Measurements from ENCODE around the gene CFC1B.
"Not testable (repeated sequence)": the region's sequence is repeated elsewhere in the genome, so short reads cannot be mapped to it uniquely, and the experiment has no call there.

Gene CFC1B

GRCh38 chr2:130544978-130545377 is 24.0 kb downstream of the CFC1B start:
- not testable (repeated sequence) for H3K79me1 ChIP-seq (ENCODE audit: low read length); H2AFZ ChIP-seq (ENCODE audit: insufficient read depth, low read length, poor library complexity); H3K4me3 ChIP-seq (ENCODE audit: low read depth, low read length); H2AK5ac ChIP-seq (ENCODE audit: low read length); H3K23ac ChIP-seq (ENCODE audit: low read length); H2BK12ac ChIP-seq (ENCODE audit: low read length); H3K18ac ChIP-seq (ENCODE audit: low read length); H3K79me2 ChIP-seq (ENCODE audit: control insufficient read depth, insufficient read depth, low read length, poor library complexity); H3K4me1 ChIP-seq (ENCODE audit: control insufficient read depth in 1 of 2, insufficient read depth in 2 of 2, low read length in 2 of 2); H3K14ac ChIP-seq (ENCODE audit: low read length); H3K9ac ChIP-seq (ENCODE audit: low read length); H2BK120ac ChIP-seq (ENCODE audit: insufficient read depth, low read length, poor library complexity); H4K91ac ChIP-seq (ENCODE audit: low read depth, low read length); H2BK5ac ChIP-seq (ENCODE audit: low read depth, low read length, poor library complexity); H3K4ac ChIP-seq (ENCODE audit: low read depth, low read length); H4K8ac ChIP-seq (ENCODE audit: low read depth, low read length); H3K4me2 ChIP-seq (ENCODE audit: low read length); H4K12ac ChIP-seq (ENCODE audit: low read depth, low read length); H3K27me3 ChIP-seq (ENCODE audit: insufficient read depth, low read length); H3K36me3 ChIP-seq (ENCODE audit: control insufficient read depth in 1 of 2, insufficient read depth in 2 of 2, low read length in 2 of 2); DNase-seq; H3K9me3 ChIP-seq (ENCODE audit: insufficient read depth, low read depth, low read length); H3K27ac ChIP-seq (ENCODE audit: low read depth, low read length)
- no CpG with 5 or more reads among the region's 5 CpGs for WGBS (ENCODE audit: extremely low coverage, insufficient coverage, insufficient read length)

DNA sequence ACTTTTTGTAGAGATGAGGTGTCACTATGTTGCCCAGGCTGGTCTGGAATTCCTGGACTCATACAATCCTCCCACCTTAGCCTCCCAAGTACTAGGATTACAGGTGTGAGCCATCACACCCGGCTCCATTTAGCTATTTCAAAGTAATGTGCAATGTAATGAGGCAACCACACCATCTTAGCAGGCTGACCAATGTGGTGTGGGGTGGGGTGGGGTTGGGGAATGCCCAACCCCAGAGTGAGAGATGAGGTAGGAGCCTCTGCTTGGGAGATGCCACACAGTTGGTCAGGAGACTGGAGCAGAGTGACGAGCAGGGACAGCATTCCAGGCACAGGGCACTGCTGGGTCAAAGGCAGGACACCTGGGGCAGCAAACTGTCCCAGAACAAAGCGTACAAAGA is 27.4 kb downstream of the CFC1B start:
- not testable (repeated sequence) for H4K12ac ChIP-seq (ENCODE audit: low read depth, low read length); H3K27ac ChIP-seq (ENCODE audit: low read depth, low read length); H3K79me2 ChIP-seq (ENCODE audit: control insufficient read depth, insufficient read depth, low read length, poor library complexity); H2BK12ac ChIP-seq (ENCODE audit: low read length); H2BK5ac ChIP-seq (ENCODE audit: low read depth, low read length, poor library complexity); H2AFZ ChIP-seq (ENCODE audit: insufficient read depth, low read length, poor library complexity); H3K18ac ChIP-seq (ENCODE audit: low read length); H3K4me1 ChIP-seq (ENCODE audit: control insufficient read depth in 1 of 2, insufficient read depth in 2 of 2, low read length in 2 of 2); H4K91ac ChIP-seq (ENCODE audit: low read depth, low read length); H4K8ac ChIP-seq (ENCODE audit: low read depth, low read length); H2BK120ac ChIP-seq (ENCODE audit: insufficient read depth, low read length, poor library complexity); H3K9ac ChIP-seq (ENCODE audit: low read length); H3K23ac ChIP-seq (ENCODE audit: low read length); H3K4me3 ChIP-seq (ENCODE audit: low read depth, low read length); H3K79me1 ChIP-seq (ENCODE audit: low read length); H3K9me3 ChIP-seq (ENCODE audit: insufficient read depth, low read depth, low read length); DNase-seq; H3K27me3 ChIP-seq (ENCODE audit: insufficient read depth, low read length); H3K14ac ChIP-seq (ENCODE audit: low read length); H2AK5ac ChIP-seq (ENCODE audit: low read length); H3K4ac ChIP-seq (ENCODE audit: low read depth, low read length); H3K4me2 ChIP-seq (ENCODE audit: low read length); H3K36me3 ChIP-seq (ENCODE audit: control insufficient read depth in 1 of 2, insufficient read depth in 2 of 2, low read length in 2 of 2)
- no CpG with 5 or more reads among the region's 3 CpGs for WGBS (ENCODE audit: extremely low coverage, insufficient coverage, insufficient read length)

DNA sequence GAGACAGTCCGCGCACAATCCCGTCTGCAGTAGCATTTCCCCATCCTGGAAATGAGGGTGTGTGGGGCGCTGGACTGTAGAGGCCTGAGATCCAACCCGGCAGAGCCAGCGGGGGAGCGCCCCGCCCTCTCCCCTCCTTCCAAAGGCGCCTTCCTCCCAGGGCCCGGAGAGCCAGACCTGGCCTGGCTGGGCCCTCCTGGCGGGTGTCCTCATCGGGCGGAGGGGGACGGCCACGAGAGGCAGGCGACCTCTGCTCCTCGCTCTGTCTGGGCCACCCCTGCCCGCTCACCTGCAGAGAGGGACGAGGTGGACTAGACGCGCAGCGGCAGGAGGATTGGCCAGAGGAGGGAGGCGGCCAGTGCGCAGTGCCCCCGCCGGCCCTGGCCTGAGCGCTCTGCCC is 28.5 kb downstream of the CFC1B start:
- H3K9me3 ChIP-seq (ENCODE audit: insufficient read depth, low read depth, low read length); H2BK12ac ChIP-seq (ENCODE audit: low read length); H2BK120ac ChIP-seq (ENCODE audit: insufficient read depth, low read length, poor library complexity); H3K18ac ChIP-seq (ENCODE audit: low read length); H2AFZ ChIP-seq (ENCODE audit: insufficient read depth, low read length, poor library complexity); H3K27me3 ChIP-seq (ENCODE audit: insufficient read depth, low read length); H3K9ac ChIP-seq (ENCODE audit: low read length); H2BK5ac ChIP-seq (ENCODE audit: low read depth, low read length, poor library complexity); H3K4me1 ChIP-seq (ENCODE audit: control insufficient read depth in 1 of 2, insufficient read depth in 2 of 2, low read length in 2 of 2); H3K36me3 ChIP-seq (ENCODE audit: control insufficient read depth in 1 of 2, insufficient read depth in 2 of 2, low read length in 2 of 2); H3K4me2 ChIP-seq (ENCODE audit: low read length); DNase-seq; H3K4me3 ChIP-seq (ENCODE audit: low read depth, low read length); H3K79me1 ChIP-seq (ENCODE audit: low read length); H3K79me2 ChIP-seq (ENCODE audit: control insufficient read depth, insufficient read depth, low read length, poor library complexity); H3K27ac ChIP-seq (ENCODE audit: low read depth, low read length); H3K23ac ChIP-seq (ENCODE audit: low read length); H3K14ac ChIP-seq (ENCODE audit: low read length); H2AK5ac ChIP-seq (ENCODE audit: low read length); H3K4ac ChIP-seq (ENCODE audit: low read depth, low read length); H4K8ac ChIP-seq (ENCODE audit: low read depth, low read length); H4K12ac ChIP-seq (ENCODE audit: low read depth, low read length); H4K91ac ChIP-seq (ENCODE audit: low read depth, low read length): not testable (repeated sequence)
- WGBS (ENCODE audit: extremely low coverage, insufficient coverage, insufficient read length) = no CpG with 5 or more reads among the region's 27 CpGs

DNA sequence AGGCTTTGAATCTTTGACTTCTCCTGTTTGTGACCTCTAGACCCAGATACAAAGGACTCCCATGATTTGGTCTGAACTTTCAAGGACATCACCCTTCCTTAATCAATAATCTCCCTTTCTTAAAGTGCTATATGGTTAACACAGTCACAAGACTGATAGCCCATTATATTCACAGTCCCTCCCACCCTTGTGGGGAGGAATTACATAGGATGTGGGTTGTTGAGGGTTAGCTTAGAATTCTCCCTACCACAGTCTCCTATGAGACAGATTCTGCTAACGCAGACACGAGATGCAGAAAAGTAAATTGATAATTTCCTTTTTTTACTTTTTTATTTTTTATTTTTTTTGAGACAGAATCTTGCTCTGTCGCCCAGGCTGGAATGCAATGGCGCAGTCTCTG is 33.2 kb downstream of the CFC1B start:
- H3K4me2 ChIP-seq (ENCODE audit: low read length); H2BK12ac ChIP-seq (ENCODE audit: low read length); H2AFZ ChIP-seq (ENCODE audit: insufficient read depth, low read length, poor library complexity); H3K9ac ChIP-seq (ENCODE audit: low read length); H3K79me2 ChIP-seq (ENCODE audit: control insufficient read depth, insufficient read depth, low read length, poor library complexity); H3K18ac ChIP-seq (ENCODE audit: low read length); H2BK5ac ChIP-seq (ENCODE audit: low read depth, low read length, poor library complexity); H2AK5ac ChIP-seq (ENCODE audit: low read length); H4K12ac ChIP-seq (ENCODE audit: low read depth, low read length); H3K4me1 ChIP-seq (ENCODE audit: control insufficient read depth in 1 of 2, insufficient read depth in 2 of 2, low read length in 2 of 2); H3K9me3 ChIP-seq (ENCODE audit: insufficient read depth, low read depth, low read length); H3K36me3 ChIP-seq (ENCODE audit: control insufficient read depth in 1 of 2, insufficient read depth in 2 of 2, low read length in 2 of 2); DNase-seq; H2BK120ac ChIP-seq (ENCODE audit: insufficient read depth, low read length, poor library complexity); H3K4ac ChIP-seq (ENCODE audit: low read depth, low read length); H3K79me1 ChIP-seq (ENCODE audit: low read length); H3K23ac ChIP-seq (ENCODE audit: low read length); H4K91ac ChIP-seq (ENCODE audit: low read depth, low read length); H3K27me3 ChIP-seq (ENCODE audit: insufficient read depth, low read length); H4K8ac ChIP-seq (ENCODE audit: low read depth, low read length); H3K27ac ChIP-seq (ENCODE audit: low read depth, low read length); H3K14ac ChIP-seq (ENCODE audit: low read length); H3K4me3 ChIP-seq (ENCODE audit: low read depth, low read length): not testable (repeated sequence)
- WGBS (ENCODE audit: extremely low coverage, insufficient coverage, insufficient read length) = no CpG with 5 or more reads among the region's 4 CpGs
